HG02642 (cell line): ENCODE results near the gene RTN4R.

Experiments
- ATAC-seq: cut with Tn5 transposase; IDR thresholded peaks from one replicate; pipeline ENCODE4 v1.9.1; 2021; ENCODE audit warnings: mild to moderate bottlenecking; ENCODE audit not compliant: unreplicated experiment, poor library complexity

The RTN4R gene

GRCh38 chr22:20192972-20193760, 75.0 kb downstream of the RTN4R start:
- no peak for ATAC-seq

DNA sequence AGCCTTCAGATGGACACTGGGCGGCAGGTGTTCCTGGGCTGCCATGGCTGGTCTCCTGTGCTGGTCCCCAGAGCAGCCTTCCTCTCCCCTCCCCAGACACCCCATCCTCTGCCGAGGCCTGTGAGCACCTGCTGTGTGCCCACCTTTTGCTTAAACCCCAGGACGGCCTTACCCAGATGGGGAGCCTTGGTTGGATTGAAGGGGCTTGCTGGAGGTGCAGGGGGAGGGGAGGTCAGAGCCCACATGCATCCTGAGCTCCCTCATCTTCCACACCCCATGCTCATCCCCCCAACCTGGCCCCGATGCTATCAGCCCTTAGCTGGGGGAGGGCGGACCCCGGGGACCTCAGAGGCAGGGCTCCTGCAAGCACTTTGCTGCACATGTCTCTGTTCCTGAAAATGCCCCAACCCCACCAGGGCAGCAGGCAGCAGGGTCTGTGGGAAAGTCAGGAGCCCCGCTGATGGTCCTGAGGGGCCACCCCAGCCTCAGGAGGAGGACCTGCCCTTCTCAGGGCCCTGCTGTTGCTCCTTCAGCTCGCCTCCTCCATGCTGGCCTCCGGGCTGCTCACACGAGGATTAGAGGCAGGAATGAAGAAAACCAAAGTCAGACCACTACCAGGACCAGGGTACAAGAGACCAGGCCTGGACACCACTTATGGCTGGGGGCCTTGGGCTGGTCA, 75.7 kb downstream of the RTN4R start:
- no peak for ATAC-seq

- no peak for ATAC-seq
These were observed 76.3 kb downstream of the RTN4R start for GRCh38 chr22:20191803-20192202.
